Stimulated activated CD8-positive, alpha-beta memory T cell treated with anti-CD3 and anti-CD28 coated beads, Interleukin-7, amount 100 ng/mL, for 4 hours (primary cell): Measurements from ENCODE around the gene FCN2.

Experiments used
- DNase-seq, 2 donors: peaks; one replicate each; pipeline ENCODE4 v3.0.0-alpha.2; 2020; ENCODE audit warnings: low read depth in 2 of 2

Gene FCN2

GRCh38 chr9:134869554-134870300 is 10.9 kb upstream of the FCN2 start:
- DNase-seq, result no peak

- no peak for DNase-seq
Observed at GRCh38 chr9:134870301-134870694, 10.3 kb upstream of the FCN2 start.

GRCh38 chr9:134870746-134871662 is 9.6 kb upstream of the FCN2 start:
- no peak for DNase-seq

- no peak for DNase-seq
Observed at GRCh38 chr9:134871697-134872340, 8.8 kb upstream of the FCN2 start.

- no peak for DNase-seq
Observed at GRCh38 chr9:134872482-134873231, 8.0 kb upstream of the FCN2 start.

GRCh38 chr9:134875371-134875770 is 5.2 kb upstream of the FCN2 start:
- no peak for DNase-seq

GRCh38 chr9:134877541-134877940 is 3.1 kb upstream of the FCN2 start:
- no peak for DNase-seq

GRCh38 chr9:134879664-134880483 is 736 bp upstream of the FCN2 start:
- no peak for DNase-seq

- DNase-seq, result no peak
Observed at GRCh38 chr9:134881313-134881670, 682 bp downstream of the FCN2 start.

GRCh38 chr9:134882204-134882785 is 1.7 kb downstream of the FCN2 start:
- no peak for DNase-seq

GRCh38 chr9:134883040-134883782 is 2.6 kb downstream of the FCN2 start:
- no peak for DNase-seq

- no peak for DNase-seq
Observed at GRCh38 chr9:134884492-134884891, 3.9 kb downstream of the FCN2 start.

- no peak for DNase-seq
Observed at GRCh38 chr9:134885001-134885678, 4.5 kb downstream of the FCN2 start.

- no peak for DNase-seq
Observed at GRCh38 chr9:134885679-134886412, 5.2 kb downstream of the FCN2 start.

GRCh38 chr9:134886413-134886913 is 5.9 kb downstream of the FCN2 start:
- DNase-seq, result no peak

- no peak for DNase-seq
Observed at GRCh38 chr9:134887219-134887618, 6.6 kb downstream of the FCN2 start.

- DNase-seq, result no peak
Observed at GRCh38 chr9:134887686-134888602, 7.3 kb downstream of the FCN2 start.
